Hepatocyte (in vitro differentiated cells): ENCODE results near the gene MINK1.

Source experiments
- CTCF ChIP-seq: fragments of 200-600 bp; sonication (generic); IDR thresholded peaks from 2 replicates; pipeline ENCODE4 v1.5.1; 2016; ENCODE audit warnings: antibody characterized with exemption, mild to moderate bottlenecking; ENCODE audit not compliant: poor library complexity
- EZH2 ChIP-seq: fragments of 200-600 bp; sonication (generic); IDR thresholded peaks from 2 replicates; pipeline ENCODE4 v1.6.1; 2016; ENCODE audit warnings: antibody characterized with exemption, mild to moderate bottlenecking, borderline replicate concordance

- TF ChIP-seq CTCF (no peak), EZH2 (no peak)
Measured at GRCh38 chr17:4884489-4884888, 51.3 kb downstream of the MINK1 start.
